IPS-NIHi11 (cell line): ENCODE data around the gene CAPZB.

ENCODE experiments used
- DNase-seq: peaks from one replicate; pipeline ENCODE4 v3.0.0; 2012; ENCODE audit warnings: mixed read lengths, low spot score

Gene CAPZB

DNA sequence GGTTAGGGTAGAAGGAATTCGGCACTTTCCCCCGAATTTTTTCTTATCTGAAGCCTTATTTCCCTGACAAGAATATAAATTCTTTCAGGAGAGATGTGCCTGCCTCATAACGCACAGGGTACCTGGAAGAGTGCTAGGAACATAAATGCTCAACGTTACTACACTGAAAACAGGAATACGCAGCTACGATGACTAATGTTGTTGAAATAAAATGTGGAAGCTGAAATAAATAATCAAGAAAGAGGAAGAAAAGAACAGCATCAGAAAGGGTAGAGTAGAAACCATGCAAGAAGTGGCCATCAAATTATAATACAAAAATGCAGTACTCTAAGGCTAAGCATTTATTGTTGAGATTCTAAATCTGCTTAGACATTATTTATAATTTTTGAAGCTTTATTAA is 139.3 kb downstream of the CAPZB start:
- no peak for DNase-seq

GRCh38 chr1:19345391-19345790 is 139.9 kb downstream of the CAPZB start:
- DNase-seq = no peak

DNA sequence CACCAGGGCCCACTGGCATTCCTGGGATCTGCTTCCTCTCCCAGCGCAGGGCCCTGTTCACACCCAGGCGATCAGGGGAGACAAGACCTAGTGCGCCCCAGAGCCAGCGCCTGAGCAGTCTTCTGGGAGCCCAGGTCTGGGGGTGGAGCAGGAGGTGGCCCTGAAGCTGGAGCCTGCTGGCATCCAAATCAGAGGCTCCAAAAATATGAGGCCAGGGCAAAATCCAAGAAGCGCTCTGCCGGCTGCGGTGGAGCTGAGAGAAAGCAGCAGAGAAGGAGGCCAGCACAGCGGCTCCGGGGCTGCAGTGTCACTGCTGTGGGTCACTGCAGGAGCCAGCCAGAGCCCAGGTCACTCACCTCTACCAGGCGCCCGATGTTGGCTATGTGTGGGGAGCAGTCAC is 140.5 kb downstream of the CAPZB start:
- DNase-seq = no peak

GRCh38 chr1:19344372-19344810 is 140.9 kb downstream of the CAPZB start:
- peak; percentile 83 for DNase-seq

DNA sequence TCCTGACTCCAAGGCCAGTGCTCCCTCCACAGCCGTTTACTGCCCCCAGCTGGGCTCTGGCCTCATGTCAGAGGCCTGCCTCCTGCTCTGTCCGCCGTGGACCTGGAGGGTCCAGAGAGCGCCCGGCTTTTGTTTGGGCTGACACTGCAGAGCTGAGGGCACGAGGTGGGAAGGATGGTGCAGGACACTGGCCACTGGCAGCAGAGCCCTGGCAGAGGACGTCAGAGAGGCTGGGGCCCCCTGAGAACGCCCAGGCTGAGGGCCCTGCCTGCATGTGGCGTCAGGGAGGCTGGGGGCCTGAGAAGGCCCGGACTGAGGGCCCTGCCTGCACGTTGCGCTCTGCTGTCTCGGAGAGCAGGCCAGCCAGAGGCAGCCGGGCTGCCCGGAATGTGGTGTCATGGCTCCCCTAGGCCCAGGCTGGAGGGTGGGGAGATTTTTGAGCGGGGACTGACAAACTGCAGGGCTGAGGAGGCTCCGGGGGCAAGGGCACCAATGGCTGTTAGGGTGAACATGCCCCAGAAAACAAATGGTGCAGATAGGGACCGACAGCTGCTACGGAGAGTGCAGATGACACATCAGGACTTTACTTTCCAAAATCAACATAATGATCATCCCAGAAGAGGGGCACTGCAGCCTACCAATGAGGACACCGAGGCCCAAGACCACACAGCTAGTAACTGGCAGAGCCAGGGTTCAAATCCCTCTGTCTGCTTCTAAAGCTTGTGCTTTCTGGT is 141.6 kb downstream of the CAPZB start:
- no peak for DNase-seq

- no peak for DNase-seq
These were observed 142.3 kb downstream of the CAPZB start for GRCh38 chr1:19342894-19343616.

GRCh38 chr1:19342062-19342750 is 143.1 kb downstream of the CAPZB start:
- DNase-seq = no peak

DNA sequence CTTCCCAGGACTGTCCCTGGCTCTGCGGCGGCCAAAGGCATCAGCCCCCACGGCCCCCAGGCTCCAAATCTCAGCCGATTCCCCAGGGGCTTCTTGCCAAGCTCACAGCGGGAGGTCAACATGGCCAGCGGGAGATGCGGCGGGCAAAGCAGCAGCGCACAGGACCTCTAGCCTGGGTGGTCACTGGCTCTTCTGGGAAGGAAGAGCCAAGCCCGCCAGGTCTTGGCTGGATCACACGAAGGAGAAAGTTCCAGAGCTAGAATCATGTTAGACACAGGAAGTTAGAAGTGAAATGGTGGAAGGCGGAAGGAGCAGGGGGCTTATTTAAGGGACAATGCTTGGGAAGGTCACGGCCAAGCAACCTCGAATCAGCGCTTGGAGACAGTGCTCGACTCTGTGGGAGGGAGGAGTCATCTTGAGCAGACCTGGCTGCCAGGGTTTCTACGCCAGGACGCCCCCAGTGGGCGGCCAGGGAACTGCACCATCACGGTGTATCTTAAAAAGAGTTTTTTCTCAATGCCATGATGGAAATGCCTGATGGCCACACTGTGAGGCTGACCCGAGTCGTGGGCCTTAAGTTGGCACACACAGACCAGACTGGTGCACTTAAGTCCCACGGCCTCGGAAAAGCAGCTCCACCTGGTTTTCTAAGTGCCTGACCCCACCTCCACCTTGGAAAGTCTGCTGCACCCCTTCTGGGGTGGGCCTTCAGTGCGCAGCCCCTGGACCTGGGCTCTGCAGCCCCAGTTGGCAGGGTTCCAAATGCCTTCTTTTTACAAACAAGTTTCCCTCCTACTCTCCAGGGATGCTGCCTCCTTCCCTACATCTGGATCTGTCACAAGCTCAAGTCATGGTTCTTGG is 143.9 kb downstream of the CAPZB start:
- peak; percentile 92 for DNase-seq

- DNase-seq = no peak
These were observed 144.9 kb downstream of the CAPZB start for GRCh38 chr1:19340387-19340937.

DNA sequence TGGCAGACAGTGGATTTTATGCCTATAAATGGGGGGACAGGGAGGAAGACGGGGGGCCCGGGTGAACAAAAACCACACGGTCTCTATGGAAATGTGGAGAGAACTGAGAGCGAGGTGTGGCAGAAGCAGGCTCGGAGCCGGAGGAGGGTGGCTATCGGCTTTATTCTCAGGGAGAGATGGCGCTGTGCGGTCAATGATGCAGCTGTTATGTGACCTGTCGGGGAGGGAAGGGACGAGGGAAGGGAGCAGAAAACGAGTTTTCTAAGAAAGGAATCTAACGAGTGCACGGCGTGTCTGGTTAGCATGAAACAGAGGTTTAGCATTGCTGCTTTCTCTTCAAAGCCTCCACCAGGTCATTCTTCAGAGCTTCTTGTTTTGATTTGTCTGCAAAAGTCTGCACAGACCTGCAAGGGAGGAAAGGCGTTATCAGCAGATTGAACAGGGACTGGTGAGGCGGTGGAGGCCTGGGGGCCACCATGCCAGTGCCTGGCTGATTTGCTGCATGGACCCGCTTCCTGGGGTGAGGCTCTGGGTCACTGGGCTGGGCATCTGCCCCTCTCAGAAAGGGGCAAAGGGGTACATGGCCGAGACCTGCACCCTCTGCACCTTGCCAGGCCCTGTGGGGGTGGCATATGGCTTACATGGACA is 146.0 kb downstream of the CAPZB start:
- DNase-seq = no peak

DNA sequence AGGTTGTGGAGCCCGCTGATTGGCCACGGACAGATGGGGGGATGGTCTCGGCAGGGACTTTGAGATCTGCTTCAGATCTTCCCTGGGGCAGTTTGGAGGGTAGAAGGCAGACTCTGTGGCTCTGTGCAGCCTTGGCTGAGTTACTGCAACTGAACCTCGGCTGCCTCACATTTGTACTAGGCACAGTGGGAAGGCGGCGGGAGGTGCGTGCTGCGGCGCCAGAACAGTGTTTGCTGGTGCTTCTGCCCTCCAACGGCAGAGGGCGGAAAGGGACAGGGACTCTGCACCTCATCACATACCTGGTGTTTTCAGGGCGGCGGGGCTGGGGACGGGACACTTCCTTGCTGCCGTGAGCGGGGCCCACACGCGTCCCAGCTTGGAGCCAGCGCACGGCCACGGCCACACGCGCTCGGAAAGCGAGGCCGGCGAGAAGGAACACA is 147.0 kb downstream of the CAPZB start:
- peak; percentile 62 for DNase-seq

DNA sequence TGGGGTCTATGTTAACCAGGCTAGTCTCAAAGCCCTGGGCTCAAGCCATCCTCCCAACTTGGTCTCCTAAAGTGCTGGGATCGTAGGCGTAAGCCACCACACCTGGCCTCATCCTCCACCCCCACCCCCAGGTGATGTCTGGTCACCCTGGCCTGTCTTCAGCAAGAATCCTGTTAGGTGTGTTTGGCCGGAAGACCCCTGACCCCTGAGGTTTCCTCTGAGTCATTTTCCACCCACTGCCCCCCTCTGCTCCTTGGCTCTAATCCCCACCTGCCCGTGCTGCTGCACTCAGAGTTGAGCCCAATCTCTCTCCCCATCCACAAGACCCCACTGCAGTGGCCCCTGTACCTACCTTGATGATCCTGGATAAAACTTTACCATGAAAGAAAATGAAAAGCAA is 148.1 kb downstream of the CAPZB start:
- DNase-seq = no peak

DNA sequence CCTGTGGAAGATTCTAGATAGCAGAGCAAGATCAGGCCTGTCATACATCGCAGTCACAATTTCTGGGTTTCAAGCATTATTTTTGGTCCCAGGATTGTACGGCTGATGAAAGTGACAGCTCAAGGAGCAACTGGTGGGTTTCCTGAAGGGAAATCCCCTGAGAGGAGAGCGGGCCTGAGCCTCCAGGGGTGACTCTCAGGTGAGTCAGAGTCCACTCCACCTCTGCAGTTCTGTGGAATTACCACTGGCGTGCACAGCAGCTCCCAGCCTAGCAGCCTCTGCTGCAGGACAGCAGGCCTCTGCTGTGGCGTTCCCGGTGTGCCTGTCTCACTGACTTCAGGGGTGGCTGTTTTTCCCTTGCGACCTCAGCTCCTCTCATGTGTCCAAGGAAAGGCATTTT is 148.8 kb downstream of the CAPZB start:
- DNase-seq = no peak

DNA sequence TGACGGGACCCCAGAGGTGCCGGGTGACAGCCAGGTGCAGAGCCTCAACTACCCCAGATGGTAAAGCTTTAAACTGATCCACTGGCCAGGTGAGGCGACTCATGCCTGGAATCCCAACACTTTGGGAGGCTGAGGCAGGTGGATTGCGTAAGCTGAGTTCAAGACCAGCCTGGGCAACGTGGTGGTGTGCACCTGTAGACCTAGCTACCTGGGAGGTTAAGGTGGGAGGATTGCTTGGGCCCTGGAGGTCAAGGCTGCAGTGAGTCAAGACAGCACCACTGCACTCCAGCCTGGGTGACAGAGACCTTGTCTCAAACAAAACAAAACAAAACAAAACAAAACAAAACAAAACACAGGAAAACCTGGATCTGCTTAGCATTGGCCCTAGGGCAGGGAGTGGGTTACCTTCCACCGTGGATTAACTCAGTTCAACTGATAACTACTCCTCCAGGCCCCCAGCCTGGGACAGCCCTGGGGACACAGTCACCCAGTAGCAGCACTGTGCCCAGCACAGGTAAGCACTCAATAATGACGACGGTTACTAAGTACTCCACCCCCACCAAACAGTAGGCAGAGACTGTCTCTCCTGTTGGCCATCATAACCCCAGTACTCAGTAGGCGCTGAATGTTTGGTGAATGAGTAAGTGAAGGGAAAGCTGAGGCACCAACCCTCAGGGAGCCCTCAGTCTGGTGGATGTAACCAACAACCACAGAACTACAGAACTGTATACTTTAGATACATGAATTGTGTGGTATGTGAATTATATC is 151.6 kb downstream of the CAPZB start:
- no peak for DNase-seq

GRCh38 chr1:19332832-19333231 is 152.5 kb downstream of the CAPZB start:
- DNase-seq = no peak

- no peak for DNase-seq
These were observed 154.0 kb downstream of the CAPZB start for GRCh38 chr1:19331262-19331878.

DNA sequence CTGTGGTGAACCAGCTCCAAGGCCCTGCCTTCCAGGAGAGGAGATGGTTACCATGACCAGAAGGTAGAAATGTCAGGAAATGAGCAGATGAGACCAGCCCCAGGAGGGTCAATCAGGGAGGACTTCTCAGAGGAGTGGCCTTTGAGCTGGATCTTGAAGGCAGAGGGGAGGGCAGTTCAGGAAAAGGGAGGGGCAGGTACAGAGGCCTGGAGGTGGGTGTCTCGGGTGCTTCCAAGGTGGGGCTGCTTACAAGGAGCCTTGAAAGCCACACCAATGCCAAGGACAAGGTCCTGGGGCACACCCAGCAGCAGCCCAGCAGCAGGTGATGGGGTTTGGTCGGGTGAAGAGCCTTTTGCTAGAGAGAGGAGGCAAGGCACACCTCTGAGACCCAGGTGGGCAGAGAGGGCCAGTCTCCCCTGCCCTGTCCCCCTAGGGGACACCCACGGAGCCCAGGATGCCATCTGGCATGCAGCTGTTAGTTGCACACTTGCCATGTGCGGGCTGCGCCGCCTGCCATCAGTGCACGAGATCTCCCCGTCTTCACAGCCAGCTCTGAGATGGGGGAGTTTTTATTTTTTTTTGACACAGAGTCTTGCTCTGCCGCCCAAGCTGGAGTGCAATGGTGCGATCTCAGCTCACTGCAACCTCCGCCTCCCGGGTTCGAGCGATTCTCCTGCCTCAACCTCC is 154.7 kb downstream of the CAPZB start:
- DNase-seq = no peak

GRCh38 chr1:19329611-19330010 is 155.7 kb downstream of the CAPZB start:
- no peak for DNase-seq

DNA sequence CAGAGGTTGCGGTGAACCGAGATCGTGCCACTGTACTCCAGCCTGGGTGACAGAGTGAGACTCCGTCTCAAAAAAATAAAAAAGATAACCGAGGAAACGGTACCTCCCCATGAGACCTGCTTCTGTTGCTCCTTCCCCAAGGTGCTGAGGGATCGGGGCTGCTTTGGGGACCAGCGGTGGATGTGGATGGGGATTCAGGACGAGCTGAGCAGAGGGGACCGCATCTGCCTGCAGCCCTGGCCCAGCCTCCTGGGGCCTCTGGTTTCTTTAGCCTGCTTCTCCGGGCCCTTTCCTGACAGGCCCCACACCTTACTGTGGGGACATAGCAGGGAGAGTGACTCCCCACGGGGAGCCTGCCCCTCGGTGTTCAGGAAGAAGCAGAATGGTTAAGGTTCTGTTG is 156.2 kb downstream of the CAPZB start:
- DNase-seq = no peak
